ENCODE measurements around the gene FADS2. TPM values are rescaled to one million over a fixed set of nuclear protein-coding genes. Genes with fewer than 3 reads are reported as not detected.

FADS2 gene
- total and polyA plus RNA-seq, 9 of the 15 experiments (the other 6 are each of a cell fraction or from before 2014, with no cell fraction given) = 2.9 to 42.8 (median 16.2) TPM

GRCh38 chr11:61830237-61831105 is 2.4 kb downstream of the FADS2 start:
- H3K9me1 ChIP-seq (ENCODE audit: control insufficient read depth, insufficient read depth, low read length) = peaks cover 10% of the 10 kb centered on the region
- ChIA-PET CTCF (ENCODE audit: low intra/inter-chr PET ratio) (no interaction called here), POLR2A (interaction anchor here (0.7 to 2.1 kb wide), 5 partner anchors 10 to 293 kb away, joined by 3 to 10 read pairs (median 5); partner anchors contain the start of genes FADS1 and INCENP)
- intact Hi-C loops (cut with micrococcal nuclease) = no loop called here
- H3K9ac ChIP-seq (ENCODE audit: insufficient read depth in 1 of 2, low read depth in 2 of 2, low read length in 2 of 2) = no peak overlapping the region
- H3K27me3 ChIP-seq (ENCODE audit: control insufficient read depth in 2 of 2, insufficient read depth in 2 of 2, low read length in 2 of 2) = no peaks in the 10 kb centered on the region
- DNase-seq (ENCODE audit: extremely low read depth in 1 of 4, low spot score in 3 of 4) (no peak), ATAC-seq (no peak), FAIRE-seq (no peak)
- no peaks in the 10 kb centered on the region for H3K9me3 ChIP-seq (replicated peaks; ENCODE audit: control insufficient read depth, insufficient read depth, low read depth, low read length)
- no peaks in the 10 kb centered on the region for H3K36me3 ChIP-seq (ENCODE audit: control insufficient read depth, insufficient read depth, low read length)
- 44% methylated on average over 8 of the region's 8 CpGs for WGBS (ENCODE audit: insufficient coverage, low coverage, missing lambda C conversion rate)
- peaks cover 22 to 48% of the 10 kb centered on the region in 2 experiments for H3K4me1 ChIP-seq (replicated peaks in 1 of 2; ENCODE audit: control insufficient read depth in 2 of 2, insufficient read depth in 2 of 2, low read length in 2 of 2)
- H3K4me2 ChIP-seq (ENCODE audit: insufficient read depth, low read length) = no peak overlapping the region
- TF ChIP-seq MCM2 (IDR thresholded peaks at IDR 0.05; ENCODE audit: low read depth) (no peak), CLOCK (CRISPR knock-in tag; IDR thresholded peaks at IDR 0.05; ENCODE audit: borderline replicate concordance) (no peak), NFE2L1 (tag; IDR thresholded peaks at IDR 0.05; ENCODE audit: borderline replicate concordance, low read depth) (no peak), ZFPM2 (CRISPR knock-in tag; IDR thresholded peaks at IDR 0.05) (no peak), MLLT1 (IDR thresholded peaks at IDR 0.05) (no peak), RBM25 (IDR thresholded peaks at IDR 0.05; ENCODE audit: low read depth, low read length, severe bottlenecking) (no peak), ZSCAN32 (CRISPR knock-in tag; IDR thresholded peaks at IDR 0.05) (no peak), ETS2 (tag; IDR thresholded peaks at IDR 0.05; ENCODE audit: borderline replicate concordance, poor library complexity, severe bottlenecking) (no peak)
- H3K79me2 ChIP-seq (ENCODE audit: control insufficient read depth, insufficient read depth, low read length) = peaks cover 14% of the 10 kb centered on the region; the same call in 2 of the 3 replicates
- BruUV-seq (replicated peaks) = no TSS peak
- H2AFZ ChIP-seq (ENCODE audit: low read depth, low read length) = no peak overlapping the region
- H3K4me3 ChIP-seq = no peak overlapping the region
- no peak overlapping the region for H3K27ac ChIP-seq (ENCODE audit: extremely low read depth, low read depth, low read length)
- no peaks in the 10 kb centered on the region for H4K20me1 ChIP-seq (replicated peaks; ENCODE audit: control insufficient read depth, insufficient read depth, low read length)
- in situ Hi-C loops (cut with MboI) = no loop called here
